GM12878 (cell line): ENCODE results near the gene OTULINL. TPM values are rescaled to one million over a fixed set of nuclear protein-coding genes. Genes with fewer than 3 reads are reported as not detected.

Source experiments
- ATAC-seq: fragments of 200-7000 bp; cut with Tn5 transposase; 3 replicates; pipeline ENCODE4 v1.9.1; 2020; ENCODE audit warnings: mild to moderate bottlenecking, moderate library complexity
- BruUV-seq: library from RNA; stranded (reverse); fragments of 400-500 nt; replicated peaks from 2 replicates; lab custom pipeline; 2021; lab: Mats Ljungman, UMichigan
- CTCF ChIA-PET: fragments of 300-600 bp; sonication (Branson Sonifier 250); formaldehyde crosslinking; extraction: SDS; loops from one replicate; lab custom pipeline; 2021; ENCODE audit warnings: inconsistent platforms; lab: Yijun Ruan, JAX
- POLR2A ChIA-PET: fragments of 350-600 bp; formaldehyde crosslinking; extraction: SDS; loops from one replicate; lab custom pipeline; 2021; ENCODE audit warnings: inconsistent platforms; lab: Charles Lee
- RAD21 ChIA-PET: fragments of 300-600 bp; sonication (Branson Sonifier 250); formaldehyde crosslinking; loops from one replicate; lab custom pipeline; 2023; ENCODE audit warnings: antibody characterized with exemption; ENCODE audit not compliant: unreplicated experiment; lab: Charles Lee
- SMC1A ChIA-PET: fragments of 300-600 bp; sonication (Branson Sonifier 250); formaldehyde crosslinking; loops from one replicate; lab custom pipeline; 2023; ENCODE audit not compliant: unreplicated experiment, uncharacterized antibody; lab: Charles Lee
- DNase-seq: peaks from one replicate; pipeline ENCODE4 v3.0.0-alpha.2; 2011; ENCODE audit warnings: low read depth, low spot score
- FAIRE-seq: peaks from 3 replicates; lab custom pipeline; 2011; peaks lifted over from hg19 to GRCh38; lab: Jason Lieb, UNC
- H2AFZ ChIP-seq: 2 replicates; pipeline ENCODE4 v1.6.0; 2011; ENCODE audit warnings: low read depth, low read length, control low read depth; ENCODE audit not compliant: control insufficient read depth
- H3K27ac ChIP-seq: 2 replicates; pipeline ENCODE4 v1.5.1; 2011; ENCODE audit warnings: control low read depth; ENCODE audit not compliant: control insufficient read depth, insufficient read depth
- H3K27me3 ChIP-seq, 2 experiments: replicated peaks in 1 of 2; 2 replicates each; pipeline versions ENCODE4 v1.6.0 to v1.6.1; 2011; ENCODE audit warnings: low read length in 1 of 2; ENCODE audit not compliant: control insufficient read depth in 2 of 2, insufficient read depth in 2 of 2
- H3K36me3 ChIP-seq, 2 experiments: 2 replicates each; pipeline ENCODE4 v1.5.1; 2011; ENCODE audit warnings: low read length in 1 of 2; ENCODE audit not compliant: control insufficient read depth in 2 of 2, insufficient read depth in 2 of 2
- H3K4me1 ChIP-seq: 2 replicates; pipeline ENCODE4 v1.6.1; 2011; ENCODE audit warnings: mild to moderate bottlenecking, low read length, moderate library complexity, mixed read lengths; ENCODE audit not compliant: control insufficient read depth, insufficient read depth
- H3K4me2 ChIP-seq: 2 replicates; pipeline ENCODE4 v1.6.0; 2011; ENCODE audit warnings: control low read depth; ENCODE audit not compliant: control insufficient read depth, insufficient read depth
- H3K4me3 ChIP-seq: fragments of 200-600 bp; sonication (generic); 2 replicates; pipeline ENCODE4 v1.5.1; 2016
- H3K79me2 ChIP-seq: 2 replicates; pipeline ENCODE4 v1.6.0; 2011; ENCODE audit warnings: low read length; ENCODE audit not compliant: control insufficient read depth, insufficient read depth
- H3K9ac ChIP-seq: 2 replicates; pipeline ENCODE4 v1.8.0; 2011; ENCODE audit warnings: low read length, control low read depth, mixed read lengths; ENCODE audit not compliant: control insufficient read depth, insufficient read depth
- H3K9me3 ChIP-seq: replicated peaks from 3 replicates; pipeline ENCODE4 v1.5.1; 2011; ENCODE audit warnings: mild to moderate bottlenecking, low read length; ENCODE audit not compliant: control insufficient read depth, insufficient read depth
- H4K20me1 ChIP-seq: 2 replicates; pipeline ENCODE4 v1.6.0; 2011; ENCODE audit not compliant: control insufficient read depth, insufficient read depth
- IRF3 ChIP-seq: fragments of 450-650 bp; IDR thresholded peaks from 2 replicates; pipeline ENCODE4 v1.6.1; 2014; ENCODE audit warnings: mild to moderate bottlenecking
- REST ChIP-seq: IDR thresholded peaks from 2 replicates; pipeline ENCODE4 v1.6.1; 2012; ENCODE audit warnings: mild to moderate bottlenecking, low read depth, low read length
- WGBS: methylation state at CpG from one replicate; pipeline ENCODE4 v1.1.6; 2016; ENCODE audit warnings: low lambda C conversion rate; ENCODE audit not compliant: insufficient replicate concordance, insufficient coverage; ENCODE audit errors: missing lambda C conversion rate; 5-methylcytosine and 5-hydroxymethylcytosine counted together
- in situ Hi-C: fragments of 300-500 bp; cut with MboI; formaldehyde crosslinking; loops from 9 replicates; pipeline ENCODE4 v1.14.3; 2018; ENCODE audit warnings: mixed read lengths
- intact Hi-C: fragments of 100-400 bp; cut with micrococcal nuclease; formaldehyde crosslinking; loops from one replicate; pipeline ENCODE4 v1.14.2; 2022; ENCODE audit not compliant: unreplicated experiment
- polyA plus RNA-seq, 11 experiments: library from polyadenylated mRNA; depleted of rRNA in 4 of 11; unstranded in 6 of 11; stranded (reverse) in 5 of 11; fragments of >200 nt; fragmentation: Nextera tagmentation in 4 of 11; fragmentation: Illumina TruSeq in 1 of 11; extraction: Ambion mirVana in 4 of 11; extraction: Trizol in 1 of 11; gene quantifications; 1 replicate in 1 of 11; 2 replicates in 10 of 11; pipeline versions ENCODE4 v1.2.1 to v1.2.3, GENCODE V29; 2011 to 2016; ENCODE audit warnings: inconsistent platforms in 2 of 11, missing spikeins in 2 of 11, low read depth in 1 of 11
- total RNA-seq, 4 experiments: library from RNA; depleted of rRNA in 3 of 4; stranded (reverse); fragments of >200 nt in 3 of 4; fragmentation: Illumina TruSeq in 1 of 4; extraction: Trizol in 1 of 4; gene quantifications; 2 replicates each; pipeline versions ENCODE4 v1.2.1 to v1.2.3, GENCODE V29; 2013 to 2021

Gene OTULINL
- total and polyA plus RNA-seq, 10 of the 15 experiments (the other 5 are each of a cell fraction or from before 2014, with no cell fraction given) = 0.60 to 4.7 (median 1.8) TPM

- H2AFZ ChIP-seq = no peak overlapping the region
- WGBS = 2% methylated on average over 3 of the region's 3 CpGs
- in situ Hi-C loops (no loop called here), intact Hi-C loops (no loop called here)
- no peaks in the 10 kb centered on the region for H3K79me2 ChIP-seq
- ATAC-seq (peak; percentile 78), FAIRE-seq (peak; percentile 81), DNase-seq (no peak)
- TF ChIP-seq REST (peak; percentile 96), IRF3 (no peak)
- BruUV-seq = no TSS peak
- SMC1A ChIA-PET = interaction anchor here (0.8 kb wide), 1 partner anchor 17 kb away, joined by 3 read pairs; no protein-coding TSS in a partner anchor
- H4K20me1 ChIP-seq = no peaks in the 10 kb centered on the region
- CTCF ChIA-PET = interaction anchor here (1.3 kb wide), 1 partner anchor 20 kb away, joined by 4 read pairs; no protein-coding TSS in a partner anchor
- H3K36me3 ChIP-seq = no peaks in the 10 kb centered on the region
- H3K4me2 ChIP-seq = no peak overlapping the region
- H3K27ac ChIP-seq = no peak overlapping the region
- no peak overlapping the region for H3K4me3 ChIP-seq
- RAD21 ChIA-PET = no interaction called here
- no peaks in the 10 kb centered on the region for H3K27me3 ChIP-seq
- H3K9me3 ChIP-seq = no peaks in the 10 kb centered on the region
- H3K9ac ChIP-seq = no peak overlapping the region
- H3K4me1 ChIP-seq = no peaks in the 10 kb centered on the region
- POLR2A ChIA-PET = no interaction called here
Measured at GRCh38 chr5:14628346-14628745, 46.8 kb downstream of the OTULINL start.
